ENCODE data around the gene TYMS. TPM values are rescaled to one million over a fixed set of nuclear protein-coding genes. Genes with fewer than 3 reads are reported as not detected.

TYMS gene
- total RNA-seq, result 19.4 and 25.9 TPM in 2 replicates

DNA sequence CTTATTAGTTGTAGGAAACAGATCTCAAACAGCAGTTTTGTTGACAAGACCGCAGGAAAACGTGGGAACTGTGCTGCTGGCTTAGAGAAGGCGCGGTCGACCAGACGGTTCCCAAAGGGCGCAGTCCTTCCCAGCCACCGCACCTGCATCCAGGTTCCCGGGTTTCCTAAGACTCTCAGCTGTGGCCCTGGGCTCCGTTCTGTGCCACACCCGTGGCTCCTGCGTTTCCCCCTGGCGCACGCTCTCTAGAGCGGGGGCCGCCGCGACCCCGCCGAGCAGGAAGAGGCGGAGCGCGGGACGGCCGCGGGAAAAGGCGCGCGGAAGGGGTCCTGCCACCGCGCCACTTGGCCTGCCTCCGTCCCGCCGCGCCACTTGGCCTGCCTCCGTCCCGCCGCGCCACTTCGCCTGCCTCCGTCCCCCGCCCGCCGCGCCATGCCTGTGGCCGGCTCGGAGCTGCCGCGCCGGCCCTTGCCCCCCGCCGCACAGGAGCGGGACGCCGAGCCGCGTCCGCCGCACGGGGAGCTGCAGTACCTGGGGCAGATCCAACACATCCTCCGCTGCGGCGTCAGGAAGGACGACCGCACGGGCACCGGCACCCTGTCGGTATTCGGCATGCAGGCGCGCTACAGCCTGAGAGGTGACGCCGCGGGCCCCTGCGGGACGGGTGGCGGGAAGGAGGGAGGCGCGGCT is at the start of gene TYMS:
TSS of gene TYMS (plus strand) at position 343 of the 690 bp plus-strand sequence. CDS start at position 433, 90 bp downstream.
- peak; percentile 48 for DNase-seq (ENCODE audit: low read depth)

DNA sequence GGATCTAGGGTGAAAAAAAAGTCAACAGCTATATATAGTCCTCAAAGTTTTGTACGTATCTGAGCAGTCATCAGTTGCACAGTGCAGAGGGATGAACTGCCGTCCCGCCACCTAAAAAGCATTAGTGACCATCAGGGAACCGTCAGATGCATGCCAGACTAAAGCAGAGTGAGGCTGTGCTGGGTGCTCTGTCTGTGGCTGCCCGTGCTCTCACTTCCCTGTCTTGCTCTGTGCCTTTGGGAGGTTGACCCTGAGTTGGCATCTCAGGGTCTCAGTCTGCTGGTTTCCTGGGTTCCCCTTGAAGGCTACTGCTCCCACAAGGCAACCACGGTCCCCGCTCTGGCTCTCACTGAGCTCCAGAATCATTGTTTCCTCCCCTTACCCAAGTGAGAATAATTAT is 49.5 kb upstream of the TYMS start:
- no peak for DNase-seq (ENCODE audit: low read depth)

DNA sequence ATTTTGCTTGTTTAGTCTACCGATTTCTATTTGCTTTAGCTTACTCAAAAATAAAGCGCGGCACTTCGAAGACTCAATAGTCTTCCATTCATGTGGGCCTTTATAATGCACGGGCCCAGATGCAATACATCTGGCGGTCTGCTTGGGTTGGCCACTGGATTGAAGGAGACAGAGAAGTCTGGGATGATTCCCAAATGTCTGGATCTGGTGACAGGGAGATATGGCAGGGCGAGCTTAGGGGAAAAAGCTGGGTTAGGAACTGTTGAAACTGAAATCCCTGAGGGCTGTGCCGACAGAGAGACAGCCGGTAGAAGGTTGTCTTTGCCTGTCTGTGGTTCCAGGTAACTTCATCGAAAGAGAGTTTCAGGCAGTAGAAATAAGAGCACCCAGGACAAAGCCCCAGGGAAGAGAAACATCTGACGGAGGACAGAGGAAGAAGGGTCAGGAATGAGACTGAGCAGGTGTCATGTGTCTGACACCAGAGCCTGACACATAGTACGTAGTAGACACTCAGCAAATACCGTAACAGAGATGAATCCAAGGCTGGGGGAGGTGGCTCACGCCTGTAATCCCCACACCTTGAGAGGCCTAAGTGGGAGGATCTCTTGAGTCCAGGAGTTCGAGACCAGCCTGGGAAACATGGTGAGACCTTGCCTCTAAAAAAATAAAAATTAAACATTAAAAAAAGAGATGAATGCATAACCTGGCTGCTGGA is 47.1 kb upstream of the TYMS start:
- DNase-seq (ENCODE audit: low read depth), result no peak

DNA sequence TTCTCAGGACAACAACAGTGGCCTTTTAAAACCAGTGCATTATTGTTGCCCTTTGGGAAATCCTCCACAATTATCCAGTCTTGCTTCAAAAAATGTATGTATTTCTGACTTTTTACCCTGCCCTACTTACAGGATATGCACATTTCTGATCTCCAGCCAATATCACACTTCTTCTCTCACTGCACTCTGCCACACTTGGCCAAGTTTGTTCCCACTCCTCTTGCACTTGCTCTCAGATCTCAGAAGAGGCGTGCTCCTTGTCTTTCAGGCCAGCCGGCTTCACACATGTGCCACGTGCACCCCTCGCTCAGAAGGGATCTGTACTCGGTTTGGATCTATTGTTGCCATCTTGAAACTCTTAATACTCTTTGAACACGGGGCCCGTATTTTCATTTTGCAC is 45.3 kb upstream of the TYMS start:
- DNase-seq (ENCODE audit: low read depth), result no peak

- DNase-seq (ENCODE audit: low read depth), result no peak
Observed at GRCh38 chr18:614193-614592, 43.3 kb upstream of the TYMS start.

DNA sequence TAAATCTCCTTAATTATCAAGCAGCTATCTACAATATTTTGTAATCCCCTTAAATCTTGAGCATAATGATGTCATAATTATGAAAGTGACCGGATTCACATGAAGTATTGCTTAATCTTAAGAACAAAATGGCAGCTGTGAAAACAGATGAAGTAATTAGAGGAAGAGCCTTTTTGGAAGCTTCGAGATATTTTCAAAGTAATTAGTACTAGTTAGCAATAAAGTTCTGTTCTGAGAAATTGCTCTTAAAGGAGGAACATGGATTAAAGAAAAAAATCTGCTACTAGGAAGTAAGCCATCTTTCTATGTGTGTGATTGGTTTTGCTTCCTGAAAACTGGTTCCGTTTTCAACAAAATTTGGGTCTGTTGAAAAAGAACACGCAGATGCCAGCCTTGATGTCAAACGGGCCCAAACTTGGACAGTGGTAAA is 42.3 kb upstream of the TYMS start:
- no peak for DNase-seq (ENCODE audit: low read depth)

DNA sequence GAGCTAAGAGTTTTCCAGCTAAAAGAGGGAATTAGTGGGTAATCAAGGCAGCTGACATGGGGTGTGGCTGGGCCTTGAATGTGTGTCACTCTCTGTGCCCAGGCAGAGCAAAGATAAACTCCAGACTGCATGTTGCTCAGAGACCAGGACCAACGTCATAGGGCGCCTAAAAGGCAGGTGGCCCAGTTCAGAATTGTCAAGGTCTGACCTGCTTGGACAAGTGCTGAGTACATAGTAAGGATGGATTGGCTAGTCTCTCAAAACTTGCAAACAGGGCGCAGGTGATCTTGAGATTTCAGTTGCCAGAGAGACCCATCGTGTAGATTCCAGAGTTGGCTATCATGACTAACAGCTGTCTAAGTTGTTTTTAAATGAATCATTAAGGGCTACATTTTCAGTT is 41.7 kb upstream of the TYMS start:
- DNase-seq (ENCODE audit: low read depth), result no peak

DNA sequence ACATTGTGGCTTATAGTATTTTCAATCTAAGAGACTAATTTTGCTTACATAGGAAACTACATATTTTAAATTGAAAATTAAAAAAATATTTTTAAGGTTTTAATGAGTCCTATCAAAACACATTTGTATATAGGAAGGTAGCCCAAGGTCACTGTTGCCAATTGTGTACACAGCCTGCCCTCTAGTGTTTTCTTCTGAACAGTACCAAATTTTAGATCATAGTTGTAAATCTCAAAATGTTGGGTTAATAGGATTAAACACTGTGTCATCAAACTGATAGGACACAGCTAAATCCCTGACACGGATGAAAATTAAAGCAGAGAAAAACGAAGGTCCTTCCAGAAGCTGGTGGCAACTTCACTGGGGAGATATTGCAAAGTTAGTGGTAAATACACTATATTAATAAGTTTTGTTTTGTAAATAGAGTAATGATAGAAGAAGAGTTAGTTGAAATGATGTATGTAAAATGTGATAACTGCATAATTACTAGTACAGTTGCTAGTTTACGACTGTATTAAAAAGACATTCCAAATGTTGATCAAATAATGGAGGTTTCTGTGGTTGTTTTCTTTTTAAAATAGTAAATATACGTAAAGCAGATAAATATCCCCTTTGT is 41.0 kb upstream of the TYMS start:
- peak; percentile 48 for DNase-seq (ENCODE audit: low read depth)

DNA sequence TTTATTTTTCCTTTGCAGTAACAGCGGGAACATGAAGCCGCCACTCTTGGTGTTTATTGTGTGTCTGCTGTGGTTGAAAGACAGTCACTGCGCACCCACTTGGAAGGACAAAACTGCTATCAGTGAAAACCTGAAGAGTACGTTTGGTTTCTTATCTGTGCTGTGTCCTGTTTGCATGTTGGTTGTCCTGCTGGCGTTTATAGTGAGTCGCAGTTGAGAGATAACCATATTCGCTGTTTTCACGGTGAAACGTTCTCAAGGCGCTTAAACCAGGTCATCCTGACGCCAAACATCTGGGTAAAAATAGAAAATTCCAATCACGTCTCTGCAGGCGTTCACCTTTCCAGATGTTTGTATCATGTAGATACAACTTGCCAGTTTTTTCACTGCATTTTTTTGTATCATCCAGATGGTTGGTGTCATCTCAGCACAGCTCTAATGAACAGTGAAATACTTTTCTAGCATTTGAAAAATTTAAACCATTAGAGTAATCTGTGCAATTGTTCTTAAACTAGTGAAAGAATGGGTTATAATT is 39.4 kb upstream of the TYMS start:
- no peak for DNase-seq (ENCODE audit: low read depth)

- DNase-seq (ENCODE audit: low read depth), result no peak
Observed at GRCh38 chr18:618618-619017, 38.8 kb upstream of the TYMS start.

GRCh38 chr18:621291-622043 is 36.0 kb upstream of the TYMS start:
- no peak for DNase-seq (ENCODE audit: low read depth)

DNA sequence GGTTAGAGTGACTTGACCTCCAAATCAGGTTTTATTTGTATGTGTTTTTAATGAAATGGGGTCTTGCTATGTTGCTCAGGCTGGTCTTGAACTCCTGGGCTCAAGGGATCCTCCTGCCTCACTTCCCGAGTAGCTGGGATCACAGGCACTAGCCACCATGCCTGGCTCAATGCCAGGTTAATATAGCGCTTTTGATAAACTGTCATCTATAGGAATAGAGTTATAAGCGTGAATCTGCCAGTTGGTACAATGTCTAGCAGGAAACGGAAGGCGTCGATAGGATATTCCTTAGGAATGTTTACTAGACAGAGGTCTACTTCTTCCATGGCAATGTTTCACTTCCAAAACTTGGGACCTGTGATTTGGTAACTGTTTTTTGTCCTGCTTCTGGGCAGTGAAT is 35.2 kb upstream of the TYMS start:
- no peak for DNase-seq (ENCODE audit: low read depth)

DNA sequence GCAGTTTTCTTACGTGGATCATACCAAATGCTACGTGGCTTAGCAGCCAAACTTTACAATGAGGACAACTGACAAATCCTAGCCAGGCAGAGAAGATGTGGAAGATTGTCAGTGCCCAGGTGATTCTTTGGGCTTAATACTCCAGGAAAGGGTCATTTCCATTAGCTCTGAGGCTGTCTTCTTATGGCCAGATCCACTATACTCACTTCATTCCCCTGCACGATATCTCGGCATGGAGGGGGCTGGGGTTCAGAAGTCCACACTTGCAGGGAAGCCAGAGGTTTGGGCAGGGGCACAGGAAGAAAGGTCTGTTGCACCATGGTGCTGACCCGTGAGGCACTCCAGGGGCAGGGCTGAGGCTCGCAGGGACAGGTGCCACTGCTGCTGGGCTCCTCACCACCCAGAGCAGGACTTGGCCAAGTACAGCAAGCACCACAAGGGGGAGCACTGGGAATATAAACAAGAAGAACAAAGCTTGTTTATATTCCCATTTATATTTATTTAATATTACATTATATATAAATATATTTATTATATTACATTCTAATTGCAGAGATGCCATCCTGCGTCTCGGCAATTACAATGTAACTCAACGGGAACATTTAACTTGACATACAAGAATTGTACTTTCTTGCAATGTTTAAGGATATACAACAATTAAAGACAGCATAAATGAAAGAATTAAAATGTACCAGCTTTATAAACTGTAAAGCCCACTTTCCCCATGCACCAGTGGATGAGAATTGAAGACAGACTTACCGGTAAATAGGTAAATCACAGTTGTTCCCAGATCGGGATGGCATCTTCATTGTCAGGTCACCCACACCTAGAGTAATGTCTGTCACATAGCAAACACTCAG is 33.5 kb upstream of the TYMS start:
- DNase-seq (ENCODE audit: low read depth), result peak; percentile 66

DNA sequence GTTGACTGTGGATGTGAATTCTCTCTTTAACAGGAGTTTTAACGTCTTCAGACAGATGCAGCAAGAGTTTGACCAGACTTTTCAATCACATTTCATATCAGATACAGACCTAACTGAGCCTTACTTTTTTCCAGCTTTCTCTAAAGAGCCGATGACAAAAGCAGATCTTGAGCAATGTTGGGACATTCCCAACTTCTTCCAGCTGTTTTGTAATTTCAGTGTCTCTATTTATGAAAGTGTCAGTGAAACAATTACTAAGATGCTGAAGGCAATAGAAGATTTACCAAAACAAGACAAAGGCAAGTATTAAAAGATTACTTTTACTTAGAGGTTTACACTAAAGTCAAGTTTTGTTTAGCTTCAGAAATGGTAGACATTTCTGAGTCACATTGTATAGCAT is 30.2 kb upstream of the TYMS start:
- no peak for DNase-seq (ENCODE audit: low read depth)

GRCh38 chr18:629269-630150 is 27.9 kb upstream of the TYMS start:
- DNase-seq (ENCODE audit: low read depth), result no peak

- no peak for DNase-seq (ENCODE audit: low read depth)
Observed at GRCh38 chr18:631560-631959, 25.9 kb upstream of the TYMS start.

DNA sequence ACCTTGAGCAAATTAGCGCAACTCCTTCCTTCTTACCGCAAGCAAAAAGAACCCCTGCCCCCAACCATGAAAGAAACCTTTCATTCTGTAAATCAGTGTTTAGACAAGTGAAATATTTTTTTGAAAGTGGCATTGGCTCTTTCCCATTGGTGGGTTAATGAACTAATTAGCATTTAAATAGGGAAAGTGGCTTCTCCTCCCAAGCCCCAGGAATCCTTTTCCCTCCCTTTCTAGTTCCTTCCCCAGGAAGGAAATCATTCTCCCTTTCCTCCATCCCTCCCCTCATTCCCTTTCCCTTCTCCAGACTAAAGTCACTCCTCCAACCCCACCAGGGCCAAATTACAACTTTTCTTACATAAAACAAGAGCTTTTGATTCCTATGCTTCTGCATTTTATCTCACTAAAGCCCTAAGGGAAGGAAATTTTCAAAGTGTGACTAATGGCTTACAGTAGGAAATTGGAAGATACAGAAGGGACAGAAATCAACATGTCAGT is 22.9 kb upstream of the TYMS start:
- DNase-seq (ENCODE audit: low read depth), result peak; percentile 59

GRCh38 chr18:635171-635570 is 22.3 kb upstream of the TYMS start:
- DNase-seq (ENCODE audit: low read depth), result no peak

- no peak for DNase-seq (ENCODE audit: low read depth)
Observed at GRCh38 chr18:641224-641623, 16.2 kb upstream of the TYMS start.
